Cardiac muscle cell (in vitro differentiated cells and primary cell): ENCODE data around the gene SEC14L6. TPM values are rescaled to one million over a fixed set of nuclear protein-coding genes. Genes with fewer than 3 reads are reported as not detected.
A peak's percentile ranks its signal among the peaks of the same experiment; 100 is the strongest.
"Not testable (repeated sequence)": the region's sequence is repeated elsewhere in the genome, so short reads cannot be mapped to it uniquely, and the experiment has no call there.

Source experiments
- DNase-seq, 2 donors: peaks; one replicate each; pipeline versions ENCODE4 v3.0.0 to v3.0.0-alpha.2; 2010 to 2017; ENCODE audit warnings: low read depth in 1 of 2, low spot score in 1 of 2
- H3K27ac ChIP-seq: fragments of 200-600 bp; sonication (generic); 2 replicates; pipeline ENCODE4 v1.5.1; 2016
- H3K27me3 ChIP-seq: fragments of 200-600 bp; sonication (generic); 2 replicates; pipeline ENCODE4 v1.6.0; 2016; ENCODE audit warnings: control low read depth
- H3K36me3 ChIP-seq: fragments of 200-600 bp; sonication (generic); 2 replicates; pipeline ENCODE4 v1.5.1; 2016; ENCODE audit warnings: control low read depth
- H3K4me1 ChIP-seq: fragments of 200-600 bp; sonication (generic); 2 replicates; pipeline ENCODE4 v1.8.1; 2017; ENCODE audit warnings: low read depth, mild to moderate bottlenecking, mixed run types
- H3K4me3 ChIP-seq: fragments of 200-600 bp; sonication (generic); 2 replicates; pipeline ENCODE4 v1.5.1; 2016; ENCODE audit warnings: mild to moderate bottlenecking
- H3K9me3 ChIP-seq: fragments of 200-600 bp; sonication (generic); 2 replicates; pipeline ENCODE4 v1.5.1; 2017; ENCODE audit warnings: low read depth, mild to moderate bottlenecking, control low read depth
- polyA plus RNA-seq: library from polyadenylated mRNA; unstranded; fragments of >200 nt; fragmentation: Nextera tagmentation; extraction: Ambion mirVana; gene quantifications from 2 replicates; pipeline ENCODE4 v1.2.1, GENCODE V29; 2016
- total RNA-seq: library from RNA; depleted of rRNA; stranded (reverse); fragments of >200 nt; gene quantifications from 2 replicates; pipeline ENCODE4 v1.2.3, GENCODE V29; 2016
- TF ChIP-seq, protein P1 (sequence below): IDR thresholded peaks from 2 replicates; pipeline ENCODE4 v1.5.1; 2012; ENCODE audit warnings: low read depth, mild to moderate bottlenecking, low read length

Gene SEC14L6
- total and polyA plus RNA-seq, 2 experiments from 2014 or later: 2.2 to 4.7 TPM

DNA sequence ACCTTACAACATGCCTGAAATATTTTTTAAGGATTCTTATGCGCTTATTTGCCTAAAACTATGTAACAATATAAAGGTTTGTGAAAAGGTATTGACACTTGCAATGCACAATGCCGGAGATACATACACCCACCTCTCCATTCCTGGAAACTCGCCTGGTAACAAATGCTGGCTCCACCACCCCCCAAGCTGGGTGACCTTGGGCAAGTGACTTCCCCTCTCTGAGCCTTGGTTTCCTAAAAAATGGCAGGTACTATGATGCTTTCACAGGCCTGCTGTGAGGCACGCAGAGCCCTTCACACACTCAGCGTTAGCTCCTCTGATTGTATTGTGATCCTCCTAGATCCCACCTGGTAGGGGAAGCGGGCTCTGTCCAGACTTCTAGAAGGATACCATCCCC, 25.7 kb upstream of the SEC14L6 start:
- H3K4me1 ChIP-seq: no peaks in the 10 kb centered on the region
- peaks cover 6% of the 10 kb centered on the region for H3K36me3 ChIP-seq
- H3K4me3 ChIP-seq: no peak overlapping the region
- DNase-seq: no peak
- H3K9me3 ChIP-seq: no peaks in the 10 kb centered on the region
- H3K27ac ChIP-seq: no peak overlapping the region
- TF ChIP-seq, protein P1, sequence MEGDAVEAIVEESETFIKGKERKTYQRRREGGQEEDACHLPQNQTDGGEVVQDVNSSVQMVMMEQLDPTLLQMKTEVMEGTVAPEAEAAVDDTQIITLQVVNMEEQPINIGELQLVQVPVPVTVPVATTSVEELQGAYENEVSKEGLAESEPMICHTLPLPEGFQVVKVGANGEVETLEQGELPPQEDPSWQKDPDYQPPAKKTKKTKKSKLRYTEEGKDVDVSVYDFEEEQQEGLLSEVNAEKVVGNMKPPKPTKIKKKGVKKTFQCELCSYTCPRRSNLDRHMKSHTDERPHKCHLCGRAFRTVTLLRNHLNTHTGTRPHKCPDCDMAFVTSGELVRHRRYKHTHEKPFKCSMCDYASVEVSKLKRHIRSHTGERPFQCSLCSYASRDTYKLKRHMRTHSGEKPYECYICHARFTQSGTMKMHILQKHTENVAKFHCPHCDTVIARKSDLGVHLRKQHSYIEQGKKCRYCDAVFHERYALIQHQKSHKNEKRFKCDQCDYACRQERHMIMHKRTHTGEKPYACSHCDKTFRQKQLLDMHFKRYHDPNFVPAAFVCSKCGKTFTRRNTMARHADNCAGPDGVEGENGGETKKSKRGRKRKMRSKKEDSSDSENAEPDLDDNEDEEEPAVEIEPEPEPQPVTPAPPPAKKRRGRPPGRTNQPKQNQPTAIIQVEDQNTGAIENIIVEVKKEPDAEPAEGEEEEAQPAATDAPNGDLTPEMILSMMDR: no peak
- H3K27me3 ChIP-seq: peaks cover 9% of the 10 kb centered on the region

DNA sequence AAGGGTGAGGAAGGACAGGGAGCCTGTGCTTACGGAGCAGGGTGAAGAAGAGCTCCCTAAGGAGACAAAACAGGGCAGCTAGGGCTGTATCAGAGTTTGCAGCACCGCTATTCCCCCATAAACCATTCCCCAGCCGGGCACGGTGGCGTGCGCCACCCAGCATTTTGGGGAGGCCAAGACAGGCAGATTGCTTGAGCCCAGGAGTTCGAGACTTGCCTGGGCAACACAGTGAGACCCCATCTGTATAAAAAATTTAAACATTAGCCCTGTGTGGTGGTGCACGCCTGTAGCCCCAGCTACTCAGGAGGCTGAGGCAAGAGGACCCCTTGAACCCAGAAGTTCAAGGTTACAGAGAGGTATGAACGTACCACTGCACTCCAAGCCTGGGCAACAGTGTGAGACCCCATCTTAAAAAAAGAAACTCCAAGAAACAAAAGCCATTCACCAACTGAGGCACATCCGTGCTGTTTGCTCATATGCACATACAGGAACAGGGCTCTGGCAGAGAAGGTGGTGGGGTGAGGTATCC, 23.2 kb upstream of the SEC14L6 start:
- Histone ChIP-seq H3K36me3 (no peaks in the 10 kb centered on the region), H3K27ac (no peak overlapping the region), H3K27me3 (peaks cover 9% of the 10 kb centered on the region), H3K4me3 (no peak overlapping the region), H3K9me3 (no peaks in the 10 kb centered on the region), H3K4me1 (no peaks in the 10 kb centered on the region)
- no peak for DNase-seq
- TF ChIP-seq, protein P1: no peak

DNA sequence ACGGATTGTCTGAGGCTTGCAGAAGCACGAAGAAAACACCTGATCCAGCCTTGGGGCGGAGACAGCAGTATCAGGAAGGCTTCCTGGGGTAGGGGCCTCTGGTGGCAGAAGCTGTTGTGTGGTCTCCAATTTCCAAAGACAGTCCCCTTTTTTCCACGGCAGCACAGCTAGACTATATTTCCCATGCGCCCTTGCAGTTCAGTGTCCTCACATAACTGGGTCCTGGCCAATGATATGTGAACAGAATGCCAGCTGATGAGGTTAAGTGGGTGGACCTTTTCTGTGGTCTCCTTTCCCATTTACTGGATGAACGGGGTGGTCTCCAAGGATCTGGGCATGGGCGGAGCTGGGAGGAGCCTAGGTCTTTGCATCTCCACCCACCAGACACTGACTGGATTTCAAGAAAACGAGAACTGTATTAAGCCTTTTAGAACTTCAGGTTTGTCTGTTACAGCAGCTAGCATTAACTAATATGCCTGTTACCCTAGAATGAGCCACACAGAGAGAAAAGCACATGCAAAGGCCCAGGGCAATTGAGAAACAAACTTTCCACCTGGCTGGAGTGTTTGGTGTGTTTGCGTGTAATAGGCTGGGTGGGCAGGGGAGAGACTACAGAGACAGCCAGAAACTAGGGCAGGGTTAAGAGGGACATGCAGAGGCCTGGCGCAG, 21.7 kb upstream of the SEC14L6 start:
- H3K36me3 ChIP-seq: no peaks in the 10 kb centered on the region
- H3K4me1 ChIP-seq: no peaks in the 10 kb centered on the region
- no peak overlapping the region for H3K27ac ChIP-seq
- TF ChIP-seq, protein P1: no peak
- no peak overlapping the region for H3K4me3 ChIP-seq
- H3K9me3 ChIP-seq: no peaks in the 10 kb centered on the region
- DNase-seq: no peak
- no peaks in the 10 kb centered on the region for H3K27me3 ChIP-seq

DNA sequence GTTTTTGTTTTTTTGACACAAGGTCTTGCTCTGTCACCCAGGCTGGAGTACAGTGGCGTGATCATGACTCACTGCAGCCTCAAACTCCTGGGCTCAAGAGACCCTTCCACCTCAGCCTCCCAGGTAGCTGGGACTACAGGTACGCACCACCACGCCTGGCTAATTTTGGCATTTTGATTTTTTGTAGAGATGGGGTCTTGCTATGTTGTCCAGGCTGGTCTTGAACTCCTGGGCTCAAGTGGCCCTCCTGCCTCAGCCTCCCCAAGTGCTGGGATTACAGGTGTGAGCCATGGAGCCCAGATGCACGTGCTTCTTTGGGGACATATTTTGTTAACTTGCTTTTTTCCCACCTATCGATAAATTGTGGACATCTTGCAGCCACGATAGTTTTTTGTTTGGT, 20.7 kb upstream of the SEC14L6 start:
- not testable (repeated sequence) for DNase-seq

DNA sequence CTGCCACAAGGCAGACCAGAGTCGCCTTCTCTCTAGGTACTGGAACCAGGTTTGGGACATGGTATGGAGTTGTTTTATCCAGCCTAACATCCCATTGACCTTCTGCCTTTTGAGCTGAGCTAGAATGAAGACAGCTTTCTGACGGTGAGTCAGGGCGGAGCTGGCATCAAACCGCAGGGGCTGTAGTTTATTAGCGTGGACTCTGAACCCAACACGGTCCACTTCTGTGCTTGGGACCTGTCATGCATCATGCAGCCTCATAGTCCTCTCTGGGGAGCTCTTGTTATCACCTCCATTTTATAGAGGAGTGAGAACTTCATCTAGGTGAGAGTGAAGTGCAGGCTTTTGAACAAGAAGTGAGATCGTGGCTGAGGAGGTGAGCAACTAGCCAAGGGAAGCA, 19.6 kb upstream of the SEC14L6 start:
- TF ChIP-seq, protein P1: no peak
- no peak overlapping the region for H3K27ac ChIP-seq
- no peaks in the 10 kb centered on the region for H3K4me1 ChIP-seq

More for the DNA sequence above, 20.7 kb upstream of the SEC14L6 start:
- H3K36me3 ChIP-seq, H3K27ac ChIP-seq, H3K27me3 ChIP-seq, H3K4me3 ChIP-seq, H3K9me3 ChIP-seq, H3K4me1 ChIP-seq: not testable (repeated sequence)

DNA sequence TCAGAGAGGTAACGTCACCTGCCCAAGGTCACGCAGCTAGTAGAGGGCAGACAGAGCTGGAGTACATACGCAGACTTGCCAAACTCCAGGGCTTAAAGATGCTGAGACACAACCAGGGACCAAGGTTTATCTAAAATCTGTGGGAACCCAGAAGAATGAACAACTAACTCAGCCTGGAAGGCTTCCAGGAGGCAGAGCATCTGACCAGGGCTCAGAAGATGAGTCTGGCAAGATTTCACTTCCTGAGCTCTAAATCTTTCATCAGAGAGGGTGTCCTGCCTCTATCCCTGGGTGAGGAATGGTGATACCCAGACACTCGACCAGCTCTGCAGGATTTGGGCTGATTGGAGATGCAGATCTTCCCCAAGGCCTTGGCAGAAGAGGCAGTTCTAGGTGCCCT, 18.8 kb upstream of the SEC14L6 start:
- Histone ChIP-seq H3K27ac (no peak overlapping the region), H3K36me3 (no peaks in the 10 kb centered on the region), H3K9me3 (no peaks in the 10 kb centered on the region), H3K27me3 (no peaks in the 10 kb centered on the region), H3K4me1 (no peaks in the 10 kb centered on the region), H3K4me3 (no peak overlapping the region)
- peak in 1 of 2 donors; percentile 39 for DNase-seq
- TF ChIP-seq, protein P1: no peak

More for the DNA sequence above, 19.6 kb upstream of the SEC14L6 start:
- H3K9me3 ChIP-seq: no peaks in the 10 kb centered on the region
- no peaks in the 10 kb centered on the region for H3K36me3 ChIP-seq
- H3K4me3 ChIP-seq: no peak overlapping the region
- DNase-seq: no peak
- no peaks in the 10 kb centered on the region for H3K27me3 ChIP-seq
